HepG2 (cell line): ENCODE measurements around the gene TCOF1. TPM values are rescaled to one million over a fixed set of nuclear protein-coding genes. Genes with fewer than 3 reads are reported as not detected.

Experiments used
- ATAC-seq: fragments of 200-7000 bp; cut with Tn5 transposase; 3 replicates; pipeline ENCODE4 v1.9.1; 2020; ENCODE audit warnings: mild to moderate bottlenecking, moderate library complexity
- BruUV-seq: library from RNA; stranded (reverse); fragments of 400-500 nt; replicated peaks from 2 replicates; lab custom pipeline; 2021; lab: Mats Ljungman, UMichigan
- CTCF ChIA-PET: fragments of 300-600 bp; formaldehyde crosslinking; extraction: SDS; loops from one replicate; lab custom pipeline; 2021; ENCODE audit warnings: low total read pairs, inconsistent platforms, low intra/inter-chr PET ratio; lab: Yijun Ruan, JAX
- POLR2A ChIA-PET: fragments of 350-600 bp; sonication (Branson Sonifier 250); formaldehyde crosslinking; loops from one replicate; lab custom pipeline; 2020; ENCODE audit warnings: antibody characterized with exemption, inconsistent platforms; lab: Yijun Ruan, JAX
- DNase-seq: peaks from one replicate; pipeline ENCODE4 v3.0.0-alpha.2; 2015; ENCODE audit warnings: low spot score
- FAIRE-seq: peaks from 3 replicates; lab custom pipeline; 2011; peaks lifted over from hg19 to GRCh38; lab: Jason Lieb, UNC
- H2AFZ ChIP-seq: one replicate; pipeline ENCODE4 v1.6.1; 2011; ENCODE audit warnings: low read length, inconsistent platforms
- H3K27ac ChIP-seq: fragments of 300-600 bp; 3 replicates; pipeline ENCODE4 v1.8.0; 2011; ENCODE audit warnings: mixed run types, mild to moderate bottlenecking, mixed read lengths, low read length, inconsistent platforms; ENCODE audit not compliant: insufficient read depth; ENCODE audit errors: extremely low read length
- H3K27me3 ChIP-seq, 2 experiments: fragments of 200-600 bp in 1 of 2; 2 replicates in 1 of 2; 3 replicates in 1 of 2; pipeline versions ENCODE4 v1.6.0 to v1.8.0; 2011; ENCODE audit warnings: low read length in 2 of 2, mild to moderate bottlenecking in 2 of 2, moderate library complexity in 2 of 2, inconsistent platforms in 1 of 2; ENCODE audit not compliant: insufficient read depth in 2 of 2, control insufficient read depth in 1 of 2
- H3K36me3 ChIP-seq, 2 experiments: fragments of 200-600 bp in 1 of 2; replicated peaks in 1 of 2; 2 replicates in 1 of 2; 3 replicates in 1 of 2; pipeline versions ENCODE4 v1.5.1 to v1.8.0; 2011; ENCODE audit warnings: low read length in 2 of 2, inconsistent platforms in 1 of 2; ENCODE audit not compliant: insufficient read depth in 2 of 2, control insufficient read depth in 1 of 2
- H3K4me1 ChIP-seq: 2 replicates; pipeline ENCODE4 v1.5.1; 2012; ENCODE audit warnings: low read length, inconsistent platforms; ENCODE audit not compliant: insufficient read depth
- H3K4me2 ChIP-seq: 2 replicates; pipeline ENCODE4 v1.6.0; 2011; ENCODE audit warnings: low read depth, low read length, inconsistent platforms
- H3K4me3 ChIP-seq, 3 experiments: fragments of 200-600 bp in 1 of 3; sonication (generic), shearing (Covaris generic) in 1 of 3; replicated peaks in 1 of 3; 2 replicates each; pipeline ENCODE4 v1.5.1; 2011 to 2016; ENCODE audit warnings: low read length in 3 of 3, inconsistent platforms in 2 of 3, low read depth in 2 of 3, mild to moderate bottlenecking in 2 of 3, control low read depth in 1 of 3, mixed read lengths in 1 of 3; ENCODE audit not compliant: insufficient read depth in 1 of 3
- H3K79me2 ChIP-seq: one replicate; pipeline ENCODE4 v1.6.1; 2011; ENCODE audit warnings: low read length, inconsistent platforms; ENCODE audit not compliant: insufficient read depth
- H3K9ac ChIP-seq: 2 replicates; pipeline ENCODE4 v1.6.0; 2011; ENCODE audit warnings: mild to moderate bottlenecking, low read depth, low read length, inconsistent platforms; ENCODE audit not compliant: insufficient read depth
- H3K9me3 ChIP-seq: 2 replicates; pipeline ENCODE4 v1.5.1; 2012; ENCODE audit warnings: mild to moderate bottlenecking, low read length
- H4K20me1 ChIP-seq: 2 replicates; pipeline ENCODE4 v1.6.0; 2011; ENCODE audit warnings: inconsistent platforms, mild to moderate bottlenecking, low read length, moderate library complexity; ENCODE audit not compliant: insufficient read depth
- ETV5 ChIP-seq: IDR thresholded peaks from 2 replicates; pipeline ENCODE4 v1.6.1; 2018; ENCODE audit warnings: missing biosample characterization, missing genetic modification reagents, inconsistent platforms, borderline replicate concordance
- GTF2F1 ChIP-seq: fragments of 150-350 bp; IDR thresholded peaks from 2 replicates; pipeline ENCODE4 v1.6.1; 2014; ENCODE audit warnings: low read length
- IKZF1 ChIP-seq: fragments of 450-650 bp; IDR thresholded peaks from 2 replicates; pipeline ENCODE4 v1.7.1; 2016
- MAZ ChIP-seq, 2 experiments: sonication (generic) in 1 of 2; formaldehyde crosslinking in 1 of 2; IDR thresholded peaks; 2 replicates each; pipeline versions ENCODE4 v1.5.0 to v1.6.1; 2012 to 2020; ENCODE audit warnings: low read depth in 2 of 2, mild to moderate bottlenecking in 2 of 2, borderline replicate concordance in 1 of 2, improper control_type of control experiment in 1 of 2, low read length in 1 of 2, missing genetic modification reagents in 1 of 2, moderate library complexity in 1 of 2
- NR2F1 ChIP-seq, 2 experiments: fragments of 450-650 bp in 1 of 2; formaldehyde crosslinking in 1 of 2; IDR thresholded peaks; 2 replicates each; pipeline versions ENCODE4 v1.5.0 to v1.6.1; 2016 to 2020; ENCODE audit warnings: mild to moderate bottlenecking in 1 of 2, missing compliant biosample characterization in 1 of 2, missing genetic modification reagents in 1 of 2, moderate library complexity in 1 of 2
- PHF5A ChIP-seq: IDR thresholded peaks from one replicate; pipeline ENCODE4 v1.6.1; 2018; ENCODE audit warnings: low read depth, missing genetic modification reagents; ENCODE audit not compliant: unreplicated experiment
- RBFOX2 ChIP-seq: fragments of 200-400 bp; formaldehyde crosslinking; IDR thresholded peaks from 2 replicates; pipeline ENCODE4 v1.6.1; 2017; ENCODE audit warnings: low read depth, mild to moderate bottlenecking, low read length
- TCF7 ChIP-seq: sonication (generic); IDR thresholded peaks from 2 replicates; pipeline ENCODE4 v1.6.1; 2016; ENCODE audit warnings: antibody characterized with exemption, low read depth
- ZBTB42 ChIP-seq: sonication (generic); formaldehyde crosslinking; IDR thresholded peaks from 2 replicates; pipeline ENCODE4 v1.5.0; 2020; ENCODE audit warnings: mild to moderate bottlenecking, missing genetic modification reagents
- ZBTB7A ChIP-seq: sonication (generic); formaldehyde crosslinking; IDR thresholded peaks from 2 replicates; pipeline ENCODE4 v1.8.0; 2022; ENCODE audit warnings: mild to moderate bottlenecking, missing genetic modification reagents
- ZNF124 ChIP-seq: sonication (generic); formaldehyde crosslinking; IDR thresholded peaks from 2 replicates; pipeline ENCODE4 v1.4.0; 2020; ENCODE audit warnings: missing genetic modification reagents
- ZNF784 ChIP-seq: sonication (generic); formaldehyde crosslinking; IDR thresholded peaks from 2 replicates; pipeline ENCODE4 v1.5.1; 2020; ENCODE audit warnings: missing genetic modification reagents, mild to moderate bottlenecking, borderline replicate concordance
- WGBS: methylation state at CpG from one replicate; pipeline ENCODE4 v1.1.6; 2017; ENCODE audit warnings: low lambda C conversion rate; 5-methylcytosine and 5-hydroxymethylcytosine counted together
- in situ Hi-C: cut with HindIII; loops from 2 replicates; pipeline ENCODE4 v1.10.0; 2017; ENCODE audit warnings: low pct_unique_long_range_greater_than_20kb; ENCODE audit not compliant: extremely low pct_ligation_motif_present
- intact Hi-C: fragments of 100-400 bp; cut with micrococcal nuclease; formaldehyde crosslinking; loops from one replicate; pipeline ENCODE4 v1.10.0; 2022; ENCODE audit not compliant: unreplicated experiment
- polyA plus RNA-seq, 8 experiments: library from polyadenylated mRNA; depleted of rRNA in 3 of 8; stranded (reverse) in 7 of 8; unstranded in 1 of 8; fragments of >200 nt; fragmentation: Illumina TruSeq in 4 of 8; extraction: Trizol in 4 of 8; gene quantifications; 2 replicates each; pipeline versions ENCODE4 v1.2.1 to v1.2.3, GENCODE V29; 2011 to 2016; ENCODE audit warnings: low read depth in 4 of 8, missing spikeins in 1 of 8, mixed read lengths in 1 of 8; ENCODE audit not compliant: insufficient read depth in 1 of 8
- total RNA-seq, 5 experiments: library from RNA; depleted of rRNA; stranded (reverse); fragments of >200 nt; fragmentation: Illumina TruSeq; extraction: Trizol; gene quantifications; 2 replicates each; pipeline ENCODE4 v1.2.3, GENCODE V29; 2016; ENCODE audit warnings: low read depth in 1 of 5

Gene TCOF1
- total and polyA plus RNA-seq, 2 of the 13 experiments (the other 11 are each of a cell fraction or from before 2014, with no cell fraction given), result 10.1 to 41.6 TPM

- Histone ChIP-seq H3K27ac (no peak overlapping the region), H2AFZ (no peak overlapping the region), H3K79me2 (no peaks in the 10 kb centered on the region), H3K4me2 (no peak overlapping the region), H4K20me1 (no peaks in the 10 kb centered on the region), H3K4me3 (no peak overlapping the region), H3K9me3 (no peaks in the 10 kb centered on the region), H3K9ac (no peak overlapping the region), H3K27me3 (peaks cover 3 to 12% of the 10 kb centered on the region in 2 experiments; a peak in 2 of 5 replicates), H3K36me3 (no peaks in the 10 kb centered on the region), H3K4me1 (peaks cover 26% of the 10 kb centered on the region)
- in situ Hi-C loops (no loop called here), intact Hi-C loops (no loop called here)
- TF ChIP-seq ETV5, result no peak
- TF ChIP-seq IKZF1, result no peak
- no peak for TF ChIP-seq GTF2F1
- TF ChIP-seq TCF7, result no peak
- no peak for TF ChIP-seq PHF5A (CRISPR knock-in tag)
- TF ChIP-seq ZNF784 (CRISPR knock-in tag), result no peak
- no peak for TF ChIP-seq ZBTB7A (CRISPR knock-in tag)
- no peak for TF ChIP-seq NR2F1 (CRISPR knock-in tag; IDR thresholded peaks at IDR 0.05)
- TF ChIP-seq ZNF124 (CRISPR knock-in tag), result no peak
- TF ChIP-seq RBFOX2, result no peak
- TF ChIP-seq MAZ (IDR thresholded peaks at IDR 0.05; ENCODE audit: borderline replicate concordance, low read depth, low read length), result no peak
- no peak for TF ChIP-seq MAZ (CRISPR knock-in tag; IDR thresholded peaks at IDR 0.05; ENCODE audit: low read depth)
- no peak for TF ChIP-seq ZBTB42 (CRISPR knock-in tag)
- WGBS, result 39% methylated on average over 4 of the region's 4 CpGs
- ATAC-seq, result no peak
- DNase-seq, result no peak
- no TSS peak for BruUV-seq
- ChIA-PET CTCF (no interaction called here), POLR2A (no interaction called here)
- FAIRE-seq, result no peak
Observed at GRCh38 chr5:150339841-150340240, 17.7 kb upstream of the TCOF1 start.
